ENCODE results near the gene TXLNB. TPM values are rescaled to one million over a fixed set of nuclear protein-coding genes. Genes with fewer than 3 reads are reported as not detected.
A peak's percentile ranks its signal among the peaks of the same experiment; 100 is the strongest.

The TXLNB gene
- total RNA-seq, 6 donors from 2014 or later = 0.52 to 4.2 (median 0.94) TPM

- peak in 1 of 2 donors; percentile 73 for ATAC-seq (ENCODE audit: low FRiP score in 2 of 2)
- H3K4me1 ChIP-seq = peaks cover 0 to 11% (median 0%) of the 10 kb centered on the region in 4 donors
- TF ChIP-seq CTCF (IDR thresholded peaks at IDR 0.05) (no peak), POLR2A (IDR thresholded peaks at IDR 0.05) (no peak), POLR2AphosphoS5 (IDR thresholded peaks at IDR 0.05) (no peak), EP300 (IDR thresholded peaks at IDR 0.05) (no peak)
- no peak overlapping the region for H3K4me3 ChIP-seq
- no peak for DNase-seq
- no peaks in the 10 kb centered on the region for H3K9me3 ChIP-seq
- H3K36me3 ChIP-seq = no peaks in the 10 kb centered on the region
- H3K27me3 ChIP-seq = no peaks in the 10 kb centered on the region
- 68 to 71% methylated on average over 5 of the region's 5 CpGs for WGBS, 2 donors
- peak overlapping the region in 2 of 4 donors; percentile 27 to 30 for H3K27ac ChIP-seq
Measured at GRCh38 chr6:139308286-139308916, 16.6 kb upstream of the TXLNB start.

- 66 to 69% methylated on average over 3 of the region's 3 CpGs for WGBS, 2 donors
- DNase-seq (no peak), ATAC-seq (ENCODE audit: low FRiP score in 2 of 2) (no peak)
- Histone ChIP-seq H3K9me3 (no peaks in the 10 kb centered on the region), H3K27me3 (no peaks in the 10 kb centered on the region), H3K4me1 (peaks cover 0 to 11% (median 0%) of the 10 kb centered on the region in 4 donors), H3K27ac (no peak overlapping the region), H3K36me3 (no peaks in the 10 kb centered on the region), H3K4me3 (no peak overlapping the region)
- TF ChIP-seq POLR2AphosphoS5 (IDR thresholded peaks at IDR 0.05) (no peak), EP300 (IDR thresholded peaks at IDR 0.05) (no peak), CTCF (IDR thresholded peaks at IDR 0.05) (no peak), POLR2A (IDR thresholded peaks at IDR 0.05) (no peak)
Measured at GRCh38 chr6:139306291-139306981, 14.6 kb upstream of the TXLNB start.

- Histone ChIP-seq H3K36me3 (no peaks in the 10 kb centered on the region), H3K27ac (no peak overlapping the region), H3K9me3 (no peaks in the 10 kb centered on the region), H3K4me1 (no peaks in the 10 kb centered on the region), H3K27me3 (no peaks in the 10 kb centered on the region), H3K4me3 (no peak overlapping the region)
- no peak for TF ChIP-seq CTCF (IDR thresholded peaks at IDR 0.05)
- no peak for TF ChIP-seq POLR2A (IDR thresholded peaks at IDR 0.05)
- TF ChIP-seq POLR2AphosphoS5 (IDR thresholded peaks at IDR 0.05) = no peak
- no peak for TF ChIP-seq EP300 (IDR thresholded peaks at IDR 0.05)
- 77 to 88% methylated on average over 2 of the region's 2 CpGs for WGBS, 2 donors
- ATAC-seq (ENCODE audit: low FRiP score in 2 of 2) (no peak), DNase-seq (no peak)
Measured at GRCh38 chr6:139303185-139303584, 11.4 kb upstream of the TXLNB start.

- ATAC-seq (ENCODE audit: low FRiP score in 2 of 2) = no peak
- TF ChIP-seq POLR2AphosphoS5 (IDR thresholded peaks at IDR 0.05) = no peak
- no peak for TF ChIP-seq CTCF (IDR thresholded peaks at IDR 0.05)
- no peak for TF ChIP-seq EP300 (IDR thresholded peaks at IDR 0.05)
- TF ChIP-seq POLR2A (IDR thresholded peaks at IDR 0.05) = no peak
- Histone ChIP-seq H3K4me3 (no peak overlapping the region), H3K36me3 (no peaks in the 10 kb centered on the region), H3K27me3 (no peaks in the 10 kb centered on the region), H3K4me1 (peaks cover 0 to under 1% (median 0%) of the 10 kb centered on the region in 4 donors), H3K27ac (no peak overlapping the region), H3K9me3 (no peaks in the 10 kb centered on the region)
- no peak for DNase-seq
Measured at GRCh38 chr6:139297921-139298320, 6.1 kb upstream of the TXLNB start.

Data from upper lobe of left lung (tissue), 6 donors.